Osteoblast (primary cell): Measurements from ENCODE around the gene MCM5. TPM values are rescaled to one million over a fixed set of nuclear protein-coding genes. Genes with fewer than 3 reads are reported as not detected.

ENCODE experiments used
- DNase-seq: peaks from one replicate; pipeline ENCODE4 v3.0.0; 2011; ENCODE audit warnings: low spot score, mixed read lengths; ENCODE audit not compliant: insufficient read length; ENCODE audit errors: missing footprints
- H2AFZ ChIP-seq: 2 replicates; pipeline ENCODE4 v1.6.0; 2011; ENCODE audit warnings: mild to moderate bottlenecking, low read length
- H3K27ac ChIP-seq: 2 replicates; pipeline ENCODE4 v1.5.1; 2011; ENCODE audit warnings: mild to moderate bottlenecking, low read depth, low read length, moderate library complexity
- H3K27me3 ChIP-seq: 2 replicates; pipeline ENCODE4 v1.6.0; 2012; ENCODE audit warnings: mild to moderate bottlenecking, control low read depth, inconsistent platforms, low read length, moderate library complexity; ENCODE audit not compliant: insufficient read depth
- H3K36me3 ChIP-seq: 2 replicates; pipeline ENCODE4 v1.5.1; 2011; ENCODE audit warnings: mild to moderate bottlenecking, low read length, control low read depth, moderate library complexity; ENCODE audit not compliant: insufficient read depth
- H3K4me1 ChIP-seq: 2 replicates; pipeline ENCODE4 v1.5.1; 2011; ENCODE audit warnings: mild to moderate bottlenecking, low read length, control low read depth, moderate library complexity; ENCODE audit not compliant: insufficient read depth
- H3K4me2 ChIP-seq: 2 replicates; pipeline ENCODE4 v1.6.0; 2011; ENCODE audit warnings: mild to moderate bottlenecking, low read length; ENCODE audit not compliant: insufficient read depth
- H3K4me3 ChIP-seq: fragments of 200-600 bp; sonication (generic); 3 replicates; pipeline ENCODE4 v1.5.1; 2012; ENCODE audit warnings: mild to moderate bottlenecking, low read length, inconsistent platforms; ENCODE audit not compliant: insufficient read depth
- H3K79me2 ChIP-seq: 2 replicates; pipeline ENCODE4 v1.6.0; 2012; ENCODE audit warnings: mild to moderate bottlenecking, low read length, control low read depth, inconsistent platforms; ENCODE audit not compliant: insufficient read depth
- H3K9me3 ChIP-seq: 2 replicates; pipeline ENCODE4 v1.5.1; 2011; ENCODE audit warnings: low read depth, low read length, control low read depth
- H4K20me1 ChIP-seq: 2 replicates; pipeline ENCODE4 v1.6.0; 2012; ENCODE audit warnings: mild to moderate bottlenecking, low read length, control low read depth; ENCODE audit not compliant: insufficient read depth
- total RNA-seq: library from RNA; depleted of rRNA; stranded (reverse); fragments of >200 nt; gene quantifications from 2 replicates; pipeline ENCODE4 v1.2.3, GENCODE V29; 2012
- TF ChIP-seq, protein P1 (sequence below): IDR thresholded peaks from 2 replicates; pipeline ENCODE4 v1.5.1; 2011; ENCODE audit warnings: mild to moderate bottlenecking, low read depth, low read length, moderate library complexity; ENCODE audit errors: extremely low read depth

MCM5 gene
- total RNA-seq, 1 donor = 12.7 TPM

DNA sequence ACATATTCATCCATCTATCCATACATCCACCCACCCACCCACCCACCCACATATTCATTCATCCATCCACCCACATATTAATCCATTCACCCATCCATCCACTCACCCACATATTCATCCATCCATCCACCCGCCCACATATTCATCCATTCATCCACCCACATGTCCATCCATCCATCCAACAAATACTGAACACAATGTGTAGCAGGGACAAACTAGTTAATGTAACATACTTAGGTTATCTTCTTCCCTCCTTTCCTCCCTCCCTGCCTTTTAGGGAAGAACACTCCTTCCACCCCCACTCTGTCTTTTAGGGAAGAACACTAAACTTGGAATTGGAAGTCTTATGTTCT is 39.4 kb downstream of the MCM5 start:
- peaks cover 3% of the 10 kb centered on the region for H3K36me3 ChIP-seq
- H3K27ac ChIP-seq = no peak overlapping the region
- H2AFZ ChIP-seq = no peak overlapping the region
- no peaks in the 10 kb centered on the region for H3K4me1 ChIP-seq
- no peak overlapping the region for H3K4me2 ChIP-seq
- TF ChIP-seq, protein P1, sequence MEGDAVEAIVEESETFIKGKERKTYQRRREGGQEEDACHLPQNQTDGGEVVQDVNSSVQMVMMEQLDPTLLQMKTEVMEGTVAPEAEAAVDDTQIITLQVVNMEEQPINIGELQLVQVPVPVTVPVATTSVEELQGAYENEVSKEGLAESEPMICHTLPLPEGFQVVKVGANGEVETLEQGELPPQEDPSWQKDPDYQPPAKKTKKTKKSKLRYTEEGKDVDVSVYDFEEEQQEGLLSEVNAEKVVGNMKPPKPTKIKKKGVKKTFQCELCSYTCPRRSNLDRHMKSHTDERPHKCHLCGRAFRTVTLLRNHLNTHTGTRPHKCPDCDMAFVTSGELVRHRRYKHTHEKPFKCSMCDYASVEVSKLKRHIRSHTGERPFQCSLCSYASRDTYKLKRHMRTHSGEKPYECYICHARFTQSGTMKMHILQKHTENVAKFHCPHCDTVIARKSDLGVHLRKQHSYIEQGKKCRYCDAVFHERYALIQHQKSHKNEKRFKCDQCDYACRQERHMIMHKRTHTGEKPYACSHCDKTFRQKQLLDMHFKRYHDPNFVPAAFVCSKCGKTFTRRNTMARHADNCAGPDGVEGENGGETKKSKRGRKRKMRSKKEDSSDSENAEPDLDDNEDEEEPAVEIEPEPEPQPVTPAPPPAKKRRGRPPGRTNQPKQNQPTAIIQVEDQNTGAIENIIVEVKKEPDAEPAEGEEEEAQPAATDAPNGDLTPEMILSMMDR = no peak
- DNase-seq = no peak
- H3K4me3 ChIP-seq = no peak overlapping the region
- no peaks in the 10 kb centered on the region for H3K9me3 ChIP-seq
- H4K20me1 ChIP-seq = no peaks in the 10 kb centered on the region
- no peaks in the 10 kb centered on the region for H3K79me2 ChIP-seq
- H3K27me3 ChIP-seq = no peaks in the 10 kb centered on the region

DNA sequence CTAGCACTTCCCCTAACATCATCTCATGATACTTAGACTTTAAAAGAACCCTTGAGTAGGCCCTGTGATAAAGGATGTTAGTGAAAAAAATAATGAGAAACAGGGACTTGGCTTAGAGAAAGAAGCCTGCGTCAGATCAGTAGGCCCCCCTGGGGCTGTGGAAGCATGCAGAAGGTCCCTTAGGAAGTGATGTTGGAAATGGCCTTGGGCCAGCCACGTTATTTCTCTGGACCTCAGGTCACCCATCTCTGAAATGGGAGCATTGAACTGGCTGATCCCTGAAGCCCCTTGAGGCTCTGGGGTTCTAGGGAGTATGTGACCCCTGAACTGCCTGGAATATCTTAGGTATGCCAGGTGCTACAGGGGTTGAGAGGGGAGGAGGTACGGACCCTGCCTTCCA is 40.2 kb downstream of the MCM5 start:
- no peaks in the 10 kb centered on the region for H3K79me2 ChIP-seq
- no peaks in the 10 kb centered on the region for H3K36me3 ChIP-seq
- TF ChIP-seq, protein P1 = no peak
- no peaks in the 10 kb centered on the region for H3K27me3 ChIP-seq
- H3K4me3 ChIP-seq = no peak overlapping the region
- no peak overlapping the region for H3K27ac ChIP-seq
- no peaks in the 10 kb centered on the region for H3K4me1 ChIP-seq
- H3K9me3 ChIP-seq = no peaks in the 10 kb centered on the region
- DNase-seq = peak; percentile 76
- no peaks in the 10 kb centered on the region for H4K20me1 ChIP-seq
- H2AFZ ChIP-seq = no peak overlapping the region
- no peak overlapping the region for H3K4me2 ChIP-seq

DNA sequence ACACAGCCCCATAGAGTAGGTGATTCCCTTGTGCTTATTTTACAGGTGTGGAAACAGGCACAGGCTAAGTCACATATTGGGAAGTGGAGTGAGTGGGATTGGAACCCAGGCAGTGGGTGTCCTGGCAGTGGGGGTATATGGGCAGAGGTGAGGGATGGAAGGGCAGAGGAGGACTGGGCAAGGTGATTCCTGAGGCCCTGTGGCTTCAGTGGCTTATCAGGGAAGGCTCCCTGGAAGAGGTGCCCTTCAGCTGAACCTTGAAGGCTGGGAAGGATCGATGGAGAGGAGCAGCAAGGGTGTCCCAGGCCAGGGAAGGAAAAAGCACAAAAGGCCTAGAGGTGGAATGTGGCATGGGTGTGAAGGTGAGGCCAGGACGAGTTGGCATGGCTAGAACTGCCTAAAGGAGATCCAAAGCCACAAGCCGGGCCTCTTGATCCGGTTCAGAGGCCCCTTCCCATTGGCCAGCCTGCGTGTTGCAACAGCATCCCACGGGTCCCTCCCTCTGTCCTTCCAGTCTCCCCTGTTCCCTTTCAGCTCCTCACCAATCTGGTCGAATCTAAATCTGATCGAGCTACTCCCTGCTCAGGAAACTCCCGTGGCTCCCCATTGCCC is 41.7 kb downstream of the MCM5 start:
- H2AFZ ChIP-seq = no peak overlapping the region
- TF ChIP-seq, protein P1 = no peak
- no peaks in the 10 kb centered on the region for H3K79me2 ChIP-seq
- H4K20me1 ChIP-seq = no peaks in the 10 kb centered on the region
- peak; percentile 36 for DNase-seq
- peaks cover 9% of the 10 kb centered on the region for H3K4me1 ChIP-seq
- no peaks in the 10 kb centered on the region for H3K36me3 ChIP-seq
- H3K27ac ChIP-seq = no peak overlapping the region
- H3K27me3 ChIP-seq = no peaks in the 10 kb centered on the region
- H3K4me3 ChIP-seq = no peak overlapping the region
- H3K4me2 ChIP-seq = no peak overlapping the region
- no peaks in the 10 kb centered on the region for H3K9me3 ChIP-seq

DNA sequence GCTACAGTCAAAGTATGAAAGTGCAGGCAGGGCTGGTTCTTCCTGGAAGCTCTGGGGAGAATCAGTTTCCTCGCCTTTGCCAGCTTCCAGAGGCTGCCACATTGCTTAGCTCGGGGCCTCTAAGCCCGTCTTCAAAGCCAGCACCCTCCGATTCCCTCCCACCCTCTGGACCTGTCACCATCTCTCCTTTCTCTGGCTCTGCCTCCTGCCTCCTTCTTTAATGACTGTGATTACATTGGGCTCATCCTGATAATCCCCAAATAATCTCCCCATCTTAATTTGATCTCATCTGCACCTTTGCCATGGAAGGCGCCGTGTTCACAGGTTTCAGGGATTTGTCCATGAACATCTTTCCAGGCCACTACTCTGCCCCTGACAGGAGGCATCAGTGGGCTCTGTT is 42.5 kb downstream of the MCM5 start:
- Histone ChIP-seq H3K79me2 (no peaks in the 10 kb centered on the region), H3K27ac (no peak overlapping the region), H3K36me3 (no peaks in the 10 kb centered on the region), H4K20me1 (no peaks in the 10 kb centered on the region), H2AFZ (no peak overlapping the region), H3K9me3 (no peaks in the 10 kb centered on the region), H3K4me1 (peaks cover 13% of the 10 kb centered on the region), H3K27me3 (no peaks in the 10 kb centered on the region), H3K4me2 (no peak overlapping the region), H3K4me3 (no peak overlapping the region)
- DNase-seq = peak; percentile 14
- TF ChIP-seq, protein P1 = no peak
